ENCODE data around the gene ZDBF2.
"Not testable (repeated sequence)": the region's sequence is repeated elsewhere in the genome, so short reads cannot be mapped to it uniquely, and the experiment has no call there.

Gene ZDBF2

GRCh38 chr2:206323486-206323885 is 49.0 kb downstream of the ZDBF2 start:
- no peak for DNase-seq (ENCODE audit: low spot score)

- no peak for DNase-seq (ENCODE audit: low spot score)
Measured at GRCh38 chr2:206324869-206325268, 50.4 kb downstream of the ZDBF2 start.

- no peak for DNase-seq (ENCODE audit: low spot score)
Measured at GRCh38 chr2:206328974-206329373, 54.5 kb downstream of the ZDBF2 start.

- no peak for DNase-seq (ENCODE audit: low spot score)
Measured at GRCh38 chr2:206336861-206337260, 62.4 kb downstream of the ZDBF2 start.

GRCh38 chr2:206337956-206338355 is 63.5 kb downstream of the ZDBF2 start:
- DNase-seq (ENCODE audit: low spot score), result no peak

GRCh38 chr2:206341396-206341795 is 66.9 kb downstream of the ZDBF2 start:
- DNase-seq (ENCODE audit: low spot score), result no peak

GRCh38 chr2:206343144-206343543 is 68.7 kb downstream of the ZDBF2 start:
- no peak for DNase-seq (ENCODE audit: low spot score)

GRCh38 chr2:206343816-206344215 is 69.4 kb downstream of the ZDBF2 start:
- no peak for DNase-seq (ENCODE audit: low spot score)

GRCh38 chr2:206345606-206346005 is 71.1 kb downstream of the ZDBF2 start:
- DNase-seq (ENCODE audit: low spot score), result no peak

GRCh38 chr2:206349375-206349774 is 74.9 kb downstream of the ZDBF2 start:
- DNase-seq (ENCODE audit: low spot score), result no peak

GRCh38 chr2:206352571-206352970 is 78.1 kb downstream of the ZDBF2 start:
- no peak for DNase-seq (ENCODE audit: low spot score)

- no peak for DNase-seq (ENCODE audit: low spot score)
Measured at GRCh38 chr2:206353685-206354084, 79.2 kb downstream of the ZDBF2 start.

- no peak for DNase-seq (ENCODE audit: low spot score)
Measured at GRCh38 chr2:206354129-206354528, 79.7 kb downstream of the ZDBF2 start.

- not testable (repeated sequence) for DNase-seq (ENCODE audit: low spot score)
Measured at GRCh38 chr2:206356840-206357239, 82.4 kb downstream of the ZDBF2 start.

- DNase-seq (ENCODE audit: low spot score), result not testable (repeated sequence)
Measured at GRCh38 chr2:206360840-206361239, 86.4 kb downstream of the ZDBF2 start.

- no peak for DNase-seq (ENCODE audit: low spot score)
Measured at GRCh38 chr2:206361407-206362045, 87.1 kb downstream of the ZDBF2 start.
